Prostate gland (tissue), 2 donors: ENCODE data around the gene NUP58. TPM values are rescaled to one million over a fixed set of nuclear protein-coding genes. Genes with fewer than 3 reads are reported as not detected.
A peak's percentile ranks its signal among the peaks of the same experiment; 100 is the strongest.

Experiments
- DNase-seq: peaks from one replicate; pipeline ENCODE4 v3.0.0-alpha.2; 2019; ENCODE audit warnings: low spot score
- H3K27ac ChIP-seq, 2 donors: fragments of 200-600 bp; sonication (generic); 2 replicates each; pipeline ENCODE4 v1.5.1; 2017 to 2019
- H3K27me3 ChIP-seq: fragments of 200-600 bp; sonication (generic); replicated peaks from 2 replicates; pipeline ENCODE4 v1.5.1; 2019; ENCODE audit not compliant: insufficient read depth
- H3K36me3 ChIP-seq, 2 donors: fragments of 200-600 bp; sonication (generic); 1 replicate in 1 of 2; 2 replicates in 1 of 2; pipeline versions ENCODE4 v1.5.1 to v1.8.1; 2017 to 2019
- H3K4me1 ChIP-seq: fragments of 200-600 bp; sonication (generic); replicated peaks from 2 replicates; pipeline ENCODE4 v1.5.1; 2019
- H3K4me3 ChIP-seq, 2 donors: fragments of 200-600 bp; sonication (generic); 2 replicates each; pipeline ENCODE4 v1.5.1; 2017 to 2019
- H3K9me3 ChIP-seq: fragments of 200-600 bp; sonication (generic); 2 replicates; pipeline ENCODE4 v1.5.1; 2017
- CTCF ChIP-seq, 4 experiments: fragments of 200-600 bp in 2 of 4; fragments of 450-650 bp in 2 of 4; sonication (generic) in 2 of 4; IDR thresholded peaks; 1 replicate in 3 of 4; 2 replicates in 1 of 4; pipeline ENCODE4 v1.5.1; 2016 to 2019; ENCODE audit warnings: antibody characterized with exemption in 4 of 4, mild to moderate bottlenecking in 2 of 4, moderate library complexity in 2 of 4
- POLR2A ChIP-seq: fragments of 450-650 bp; IDR thresholded peaks from one replicate; pipeline ENCODE4 v1.6.1; 2016; ENCODE audit warnings: antibody characterized with exemption, mild to moderate bottlenecking
- POLR2AphosphoS5 ChIP-seq: sonication (generic); formaldehyde crosslinking; IDR thresholded peaks from one replicate; pipeline ENCODE4 v1.6.1; 2017; ENCODE audit warnings: antibody characterized with exemption
- WGBS: methylation state at CpG from one replicate; pipeline ENCODE4 v1.1.5; 2018; 5-methylcytosine and 5-hydroxymethylcytosine counted together
- intact Hi-C: fragments of 100-400 bp; cut with DNase I; formaldehyde crosslinking; loops from one replicate; pipeline ENCODE4 v1.14.2; 2022
- total RNA-seq, 2 donors: library from RNA; depleted of rRNA; stranded (reverse); fragments of >200 nt; gene quantifications; one replicate each; pipeline ENCODE4 v1.1.0, GENCODE V29; 2016

Gene NUP58
- total RNA-seq, result 100 to 1,000 TPM in 1 of 2 donors, 10 to 100 TPM in 1; 35.6 to 143 TPM

- peaks cover 13% of the 10 kb centered on the region for H3K4me1 ChIP-seq
- H3K27ac ChIP-seq, result peak within 1 kb of the TSS; percentile 83 to 88
- H3K9me3 ChIP-seq, result no peaks in the 10 kb centered on the region
- intact Hi-C loops, result no loop called here
- H3K36me3 ChIP-seq, result no peaks in the 10 kb centered on the region
- H3K4me3 ChIP-seq, result peak within 1 kb of the TSS; percentile 57 to 73
- TF ChIP-seq POLR2AphosphoS5 (peak; percentile 99), CTCF (IDR thresholded peaks at IDR 0.05) (peak in 2 of 4 experiments; percentile 22 to 26), POLR2A (peak; percentile 91)
- WGBS, result under 1% methylated on average over 62 of the region's 64 CpGs
- H3K27me3 ChIP-seq, result no peaks in the 10 kb centered on the region
- DNase-seq, result peak; percentile 94
Observed at GRCh38 chr13:25301347-25302113, at the start of gene NUP58. NUP58 (plus strand) TSS chr13:25301625; CDS start chr13:25301774, 149 bp downstream.

- WGBS, result 87% methylated on average over 4 of the region's 4 CpGs
- Histone ChIP-seq H3K36me3 (no peaks in the 10 kb centered on the region), H3K27ac (no peak overlapping the region), H3K9me3 (no peaks in the 10 kb centered on the region), H3K4me1 (no peaks in the 10 kb centered on the region), H3K4me3 (no peak overlapping the region), H3K27me3 (no peaks in the 10 kb centered on the region)
- TF ChIP-seq CTCF (IDR thresholded peaks at IDR 0.05) (no peak), POLR2AphosphoS5 (no peak), POLR2A (no peak)
- intact Hi-C loops, result no loop called here
- DNase-seq, result no peak
Observed at GRCh38 chr13:25252225-25252624, 49.2 kb upstream of the NUP58 start.

GRCh38 chr13:25252752-25253151 lies 48.7 kb upstream of the NUP58 start:
- intact Hi-C loops, result no loop called here
- H3K4me1 ChIP-seq, result no peaks in the 10 kb centered on the region
- WGBS, result 90% methylated on average over 2 of the region's 2 CpGs
- no peak overlapping the region for H3K4me3 ChIP-seq
- H3K9me3 ChIP-seq, result no peaks in the 10 kb centered on the region
- no peak overlapping the region for H3K27ac ChIP-seq
- H3K36me3 ChIP-seq, result no peaks in the 10 kb centered on the region
- TF ChIP-seq POLR2AphosphoS5 (no peak), CTCF (IDR thresholded peaks at IDR 0.05) (no peak), POLR2A (no peak)
- DNase-seq, result no peak
- H3K27me3 ChIP-seq, result no peaks in the 10 kb centered on the region

- H3K36me3 ChIP-seq, result no peaks in the 10 kb centered on the region
Observed at GRCh38 chr13:25253702-25254101, 47.7 kb upstream of the NUP58 start.

More at GRCh38 chr13:25253702-25254101, 47.7 kb upstream of the NUP58 start:
- H3K4me3 ChIP-seq, result no peak overlapping the region
- WGBS, result 38% methylated on average over 2 of the region's 2 CpGs
- TF ChIP-seq POLR2A (no peak), CTCF (IDR thresholded peaks at IDR 0.05) (no peak), POLR2AphosphoS5 (no peak)
- intact Hi-C loops, result no loop called here
- no peaks in the 10 kb centered on the region for H3K9me3 ChIP-seq
- H3K27me3 ChIP-seq, result no peaks in the 10 kb centered on the region
- no peak overlapping the region for H3K27ac ChIP-seq
- H3K4me1 ChIP-seq, result no peaks in the 10 kb centered on the region
- DNase-seq, result no peak
